HUES6 (cell line): ENCODE measurements around the gene EPB41L4B.

Source experiments
- H3K27ac ChIP-seq: 2 replicates; pipeline ENCODE4 v1.7.0; 2013; ENCODE audit warnings: low read depth, mild to moderate bottlenecking, low read length, inconsistent platforms
- H3K27me3 ChIP-seq: 2 replicates; pipeline ENCODE4 v1.6.1; 2013; ENCODE audit warnings: low read length; ENCODE audit not compliant: control insufficient read depth, insufficient read depth
- H3K36me3 ChIP-seq: 2 replicates; pipeline ENCODE4 v1.6.1; 2013; ENCODE audit warnings: low read length; ENCODE audit not compliant: control insufficient read depth, insufficient read depth
- H3K4me1 ChIP-seq: 2 replicates; pipeline ENCODE4 v1.6.1; 2013; ENCODE audit warnings: low read length; ENCODE audit not compliant: control insufficient read depth, insufficient read depth
- H3K4me3 ChIP-seq: 2 replicates; pipeline ENCODE4 v1.5.1; 2013; ENCODE audit warnings: low read depth, low read length
- H3K9ac ChIP-seq: one replicate; pipeline ENCODE4 v1.6.1; 2013; ENCODE audit warnings: mild to moderate bottlenecking, low read length
- H3K9me3 ChIP-seq: 2 replicates; pipeline ENCODE4 v1.6.1; 2013; ENCODE audit warnings: low read depth, low read length; ENCODE audit not compliant: control insufficient read depth, insufficient read depth

EPB41L4B gene

DNA sequence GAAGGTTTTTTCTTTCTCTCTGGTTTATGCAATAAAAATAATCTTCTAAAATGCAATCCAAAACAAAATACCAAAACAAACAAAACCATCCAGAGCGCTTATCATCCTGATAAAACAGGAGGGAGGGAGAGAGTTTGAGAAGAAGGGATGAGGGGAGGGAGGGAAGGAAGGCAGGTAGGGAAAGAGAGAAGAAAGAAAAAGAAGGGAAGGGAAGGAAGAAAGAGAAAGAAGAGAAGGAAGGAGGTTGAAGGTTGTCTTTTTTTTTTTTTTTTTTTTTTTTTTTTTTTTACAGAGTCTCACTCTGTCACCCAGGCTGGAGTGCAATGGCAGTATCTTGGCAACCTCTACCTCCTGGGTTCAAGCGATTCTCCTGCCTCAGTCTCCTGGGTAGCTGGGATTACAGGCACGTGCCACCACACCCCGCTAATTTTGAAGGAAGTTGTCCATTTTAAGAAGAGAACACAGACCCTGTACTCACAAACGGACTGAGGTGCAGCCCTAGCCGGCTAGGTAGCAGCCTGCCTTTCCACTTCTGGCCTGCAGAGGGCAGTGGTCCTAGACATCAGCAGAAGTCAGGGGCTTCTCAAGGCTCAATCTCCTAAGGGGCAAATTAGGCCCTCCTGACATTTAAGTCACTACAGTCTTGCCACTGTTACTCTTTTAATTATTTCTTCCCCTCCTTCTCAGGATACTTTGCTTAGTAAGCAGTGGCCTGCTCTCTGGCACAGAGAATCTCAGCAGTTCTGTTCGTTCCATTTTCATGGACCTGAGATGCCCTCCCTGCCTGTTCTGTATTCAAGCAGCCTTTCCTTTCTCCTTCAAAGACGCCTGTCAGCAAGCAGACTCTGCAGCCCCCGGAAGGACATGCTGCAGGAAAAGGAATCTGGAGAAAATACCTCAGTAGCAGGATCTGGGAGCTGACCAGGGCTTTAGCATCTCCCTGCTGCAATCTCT, 76.4 kb downstream of the EPB41L4B start:
- H3K36me3 ChIP-seq: peaks cover 2% of the 10 kb centered on the region; the same call in 1 of the 2 replicates
- H3K4me1 ChIP-seq: peaks cover 22% of the 10 kb centered on the region
- no peak overlapping the region for H3K27ac ChIP-seq
- no peaks in the 10 kb centered on the region for H3K9me3 ChIP-seq
- H3K4me3 ChIP-seq: no peak overlapping the region
- H3K9ac ChIP-seq: no peak overlapping the region
- H3K27me3 ChIP-seq: no peaks in the 10 kb centered on the region

GRCh38 chr9:109242741-109243140, 78.1 kb downstream of the EPB41L4B start:
- Histone ChIP-seq H3K27ac (no peak overlapping the region), H3K36me3 (peaks cover 5% of the 10 kb centered on the region; the same call in 1 of the 2 replicates), H3K9ac (no peak overlapping the region)

GRCh38 chr9:109242014-109242413, 78.8 kb downstream of the EPB41L4B start:
- H3K36me3 ChIP-seq: peaks cover 6% of the 10 kb centered on the region; the same call in 1 of the 2 replicates
- H3K4me3 ChIP-seq: no peak overlapping the region
- H3K27ac ChIP-seq: no peak overlapping the region
- peaks cover 22% of the 10 kb centered on the region for H3K4me1 ChIP-seq
- H3K9ac ChIP-seq: no peak overlapping the region
- no peaks in the 10 kb centered on the region for H3K9me3 ChIP-seq
- H3K27me3 ChIP-seq: no peaks in the 10 kb centered on the region

More at GRCh38 chr9:109242741-109243140, 78.1 kb downstream of the EPB41L4B start:
- Histone ChIP-seq H3K4me1 (peaks cover 22% of the 10 kb centered on the region), H3K4me3 (no peak overlapping the region), H3K27me3 (no peaks in the 10 kb centered on the region), H3K9me3 (no peaks in the 10 kb centered on the region)

GRCh38 chr9:109241207-109241606, 79.7 kb downstream of the EPB41L4B start:
- Histone ChIP-seq H3K36me3 (peaks cover 6% of the 10 kb centered on the region; the same call in 1 of the 2 replicates), H3K4me3 (no peak overlapping the region), H3K27me3 (no peaks in the 10 kb centered on the region), H3K9me3 (no peaks in the 10 kb centered on the region), H3K4me1 (peaks cover 22% of the 10 kb centered on the region), H3K9ac (no peak overlapping the region), H3K27ac (no peak overlapping the region)

GRCh38 chr9:109239240-109239639, 81.6 kb downstream of the EPB41L4B start:
- no peaks in the 10 kb centered on the region for H3K9me3 ChIP-seq

DNA sequence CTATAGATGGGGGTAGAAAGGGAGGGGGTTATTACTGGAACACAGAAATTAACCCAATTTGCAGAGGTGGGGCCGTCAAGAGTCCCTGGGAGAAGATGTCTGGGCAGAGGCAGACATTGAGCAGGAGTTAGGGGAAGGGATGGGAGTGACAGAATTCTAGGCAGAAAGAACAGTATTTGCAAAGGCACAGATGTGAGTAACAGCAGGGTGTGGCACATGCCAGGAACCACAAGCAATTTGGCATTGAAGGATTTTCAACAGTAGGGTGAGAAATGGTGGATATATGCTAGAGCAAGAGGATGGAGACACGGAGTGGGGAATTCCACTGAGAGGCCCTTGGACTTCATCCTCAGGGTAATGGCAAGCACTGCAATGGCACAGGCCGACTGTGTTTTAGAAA, 82.2 kb downstream of the EPB41L4B start:
- Histone ChIP-seq H3K27ac (no peak overlapping the region), H3K9me3 (no peaks in the 10 kb centered on the region), H3K4me1 (peaks cover 20% of the 10 kb centered on the region)

More at GRCh38 chr9:109239240-109239639, 81.6 kb downstream of the EPB41L4B start:
- no peak overlapping the region for H3K27ac ChIP-seq
- H3K9ac ChIP-seq: no peak overlapping the region
- no peaks in the 10 kb centered on the region for H3K27me3 ChIP-seq
- peaks cover 6% of the 10 kb centered on the region; the same call in 1 of the 2 replicates for H3K36me3 ChIP-seq
- H3K4me1 ChIP-seq: peaks cover 22% of the 10 kb centered on the region
- H3K4me3 ChIP-seq: no peak overlapping the region

GRCh38 chr9:109238125-109238524, 82.7 kb downstream of the EPB41L4B start:
- no peaks in the 10 kb centered on the region for H3K9me3 ChIP-seq
- no peak overlapping the region for H3K4me3 ChIP-seq
- no peak overlapping the region for H3K27ac ChIP-seq
- H3K36me3 ChIP-seq: peaks cover 6% of the 10 kb centered on the region; the same call in 1 of the 2 replicates
- no peaks in the 10 kb centered on the region for H3K27me3 ChIP-seq
- no peak overlapping the region for H3K9ac ChIP-seq
- H3K4me1 ChIP-seq: peaks cover 15% of the 10 kb centered on the region

More for the DNA sequence above, 82.2 kb downstream of the EPB41L4B start:
- Histone ChIP-seq H3K4me3 (no peak overlapping the region), H3K9ac (no peak overlapping the region), H3K36me3 (peaks cover 6% of the 10 kb centered on the region; the same call in 1 of the 2 replicates), H3K27me3 (no peaks in the 10 kb centered on the region)

DNA sequence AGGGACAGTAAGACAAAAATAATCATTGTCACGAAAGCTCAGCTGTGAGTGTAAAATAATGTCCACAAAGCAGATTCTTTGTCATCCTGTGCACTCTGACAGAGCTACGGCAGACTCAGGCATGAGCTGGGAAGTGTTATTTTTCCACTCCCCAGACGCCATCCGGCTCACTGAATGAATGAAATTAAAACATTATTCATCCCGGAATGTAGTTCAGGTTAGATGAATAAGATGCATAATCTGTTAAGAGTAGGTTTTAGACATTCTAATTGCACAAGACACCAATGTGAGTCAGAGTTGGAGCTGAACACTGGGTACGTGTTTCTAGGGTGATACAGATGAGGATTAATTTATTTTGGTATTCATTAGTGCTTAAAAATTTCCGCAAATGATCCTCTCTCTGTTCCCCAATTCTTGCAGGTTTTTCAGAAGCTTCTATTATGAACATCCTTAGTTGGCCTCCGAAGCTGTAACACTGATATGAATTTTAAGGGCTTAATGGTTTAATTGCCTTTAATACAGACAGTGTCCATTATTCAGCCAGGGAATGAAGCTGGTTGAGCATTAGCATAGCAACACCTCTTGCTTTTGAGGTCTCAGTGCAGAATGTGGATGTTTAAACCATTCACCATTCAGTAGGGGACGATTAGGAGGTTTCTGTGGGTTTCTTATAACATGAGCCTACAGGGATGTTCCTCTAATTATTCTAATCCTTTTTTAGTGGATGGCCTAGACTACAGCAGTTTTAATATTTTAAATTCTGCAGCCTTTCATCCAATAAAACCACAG, 88.2 kb downstream of the EPB41L4B start:
- no peaks in the 10 kb centered on the region for H3K9me3 ChIP-seq
- H3K27ac ChIP-seq: no peak overlapping the region
- no peaks in the 10 kb centered on the region for H3K27me3 ChIP-seq
- no peak overlapping the region for H3K9ac ChIP-seq
- H3K36me3 ChIP-seq: no peaks in the 10 kb centered on the region; the same call in 1 of the 2 replicates
- no peaks in the 10 kb centered on the region for H3K4me1 ChIP-seq
- H3K4me3 ChIP-seq: no peak overlapping the region

- Histone ChIP-seq H3K27ac (no peak overlapping the region), H3K9me3 (no peaks in the 10 kb centered on the region), H3K4me1 (no peaks in the 10 kb centered on the region), H3K36me3 (no peaks in the 10 kb centered on the region), H3K4me3 (no peak overlapping the region), H3K27me3 (no peaks in the 10 kb centered on the region), H3K9ac (no peak overlapping the region)
These were observed 89.3 kb downstream of the EPB41L4B start for GRCh38 chr9:109231593-109231992.

DNA sequence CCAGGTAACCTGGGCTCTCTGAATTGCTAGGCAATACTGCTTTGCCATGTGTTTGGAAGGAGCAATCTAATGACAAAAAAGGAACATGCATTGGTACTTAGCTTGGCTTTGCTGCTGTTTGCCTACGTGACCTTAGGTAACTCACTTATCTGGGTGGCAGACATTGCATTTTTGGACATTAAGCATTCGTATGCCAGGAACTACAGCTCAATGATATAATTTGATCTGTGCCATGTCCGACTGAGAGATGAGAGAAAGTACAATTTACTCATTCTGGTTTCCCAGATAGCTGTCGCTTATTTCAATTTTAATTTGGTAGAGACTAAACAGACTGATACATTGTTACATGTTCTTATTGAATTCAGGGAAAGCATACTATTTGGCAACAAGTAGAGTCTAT, 90.6 kb downstream of the EPB41L4B start:
- no peaks in the 10 kb centered on the region for H3K27me3 ChIP-seq
- H3K27ac ChIP-seq: no peak overlapping the region
- no peaks in the 10 kb centered on the region for H3K9me3 ChIP-seq
- H3K36me3 ChIP-seq: no peaks in the 10 kb centered on the region
- no peaks in the 10 kb centered on the region for H3K4me1 ChIP-seq
- H3K4me3 ChIP-seq: no peak overlapping the region
- H3K9ac ChIP-seq: no peak overlapping the region
